GM20000 (cell line): ENCODE data around the gene JARID2.
"Not testable (repeated sequence)": the region's sequence is repeated elsewhere in the genome, so short reads cannot be mapped to it uniquely, and the experiment has no call there.

Experiments
- DNase-seq: peaks from one replicate; pipeline ENCODE4 v3.0.0; 2012; ENCODE audit warnings: low spot score
- TF ChIP-seq, protein P1 (sequence below): IDR thresholded peaks from 2 replicates; pipeline ENCODE4 v1.5.1; 2012; ENCODE audit warnings: mild to moderate bottlenecking, control low read depth; ENCODE audit errors: extremely low read depth, missing control alignments

JARID2 gene

DNA sequence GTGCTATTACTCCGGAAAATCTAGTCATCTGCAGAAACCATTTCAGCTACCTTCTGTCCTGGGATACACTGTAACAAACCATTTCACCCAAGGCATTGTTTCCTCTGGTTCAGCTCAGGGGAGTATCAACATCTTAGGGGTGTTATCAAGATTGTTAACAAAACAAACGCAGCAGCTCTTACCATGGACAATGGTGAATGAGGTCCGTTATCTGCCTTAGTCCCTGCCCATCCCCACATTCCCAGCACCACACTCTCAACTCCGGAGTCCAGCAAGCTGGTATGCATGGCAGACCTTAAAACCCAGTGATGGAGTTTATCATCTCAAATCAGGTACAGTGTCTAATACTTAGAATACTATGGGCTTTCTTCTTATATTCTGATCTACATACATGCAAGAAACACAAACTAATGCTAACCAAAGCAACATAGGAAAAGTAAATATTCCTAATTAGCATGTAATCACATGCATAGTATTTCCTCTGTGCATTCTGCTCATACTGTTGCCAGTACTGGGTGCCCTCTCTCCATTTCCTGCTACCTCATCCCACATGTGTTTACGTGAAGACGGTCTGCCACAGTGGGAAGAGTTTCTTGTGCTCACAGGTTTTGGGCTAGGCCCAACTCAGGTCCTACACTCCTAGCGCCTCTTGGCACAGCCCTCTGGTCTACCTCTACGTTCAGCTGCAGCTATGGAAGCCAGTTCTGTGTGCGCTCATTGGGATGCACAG is 293.1 kb downstream of the JARID2 start:
- TF ChIP-seq, protein P1, sequence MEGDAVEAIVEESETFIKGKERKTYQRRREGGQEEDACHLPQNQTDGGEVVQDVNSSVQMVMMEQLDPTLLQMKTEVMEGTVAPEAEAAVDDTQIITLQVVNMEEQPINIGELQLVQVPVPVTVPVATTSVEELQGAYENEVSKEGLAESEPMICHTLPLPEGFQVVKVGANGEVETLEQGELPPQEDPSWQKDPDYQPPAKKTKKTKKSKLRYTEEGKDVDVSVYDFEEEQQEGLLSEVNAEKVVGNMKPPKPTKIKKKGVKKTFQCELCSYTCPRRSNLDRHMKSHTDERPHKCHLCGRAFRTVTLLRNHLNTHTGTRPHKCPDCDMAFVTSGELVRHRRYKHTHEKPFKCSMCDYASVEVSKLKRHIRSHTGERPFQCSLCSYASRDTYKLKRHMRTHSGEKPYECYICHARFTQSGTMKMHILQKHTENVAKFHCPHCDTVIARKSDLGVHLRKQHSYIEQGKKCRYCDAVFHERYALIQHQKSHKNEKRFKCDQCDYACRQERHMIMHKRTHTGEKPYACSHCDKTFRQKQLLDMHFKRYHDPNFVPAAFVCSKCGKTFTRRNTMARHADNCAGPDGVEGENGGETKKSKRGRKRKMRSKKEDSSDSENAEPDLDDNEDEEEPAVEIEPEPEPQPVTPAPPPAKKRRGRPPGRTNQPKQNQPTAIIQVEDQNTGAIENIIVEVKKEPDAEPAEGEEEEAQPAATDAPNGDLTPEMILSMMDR = no peak
- no peak for DNase-seq

DNA sequence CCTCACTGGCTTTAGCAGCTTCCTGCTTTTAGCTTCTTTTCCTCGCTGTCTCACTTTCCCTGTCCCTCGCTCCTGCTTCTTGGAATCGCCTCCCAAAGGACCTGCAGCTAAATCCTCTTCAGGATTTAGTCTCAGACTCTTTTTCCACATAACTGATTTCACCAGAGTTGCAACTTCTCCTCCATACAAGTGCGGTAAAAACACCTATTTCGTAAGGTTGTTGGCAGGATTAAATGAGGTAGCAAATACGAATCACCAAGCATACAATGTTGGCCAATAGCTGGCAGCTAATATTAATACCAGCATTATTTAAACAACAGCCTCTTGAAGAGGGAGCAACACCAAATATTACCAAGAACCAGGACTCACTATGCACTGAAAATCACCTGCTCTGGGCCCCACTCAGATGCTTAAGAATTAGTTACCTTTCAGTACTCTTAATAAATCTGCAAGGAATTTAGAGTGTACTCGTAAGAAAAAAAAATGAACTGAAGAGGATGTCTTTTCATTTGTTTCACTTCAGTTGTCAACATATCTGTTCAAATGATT is 293.9 kb downstream of the JARID2 start:
- TF ChIP-seq, protein P1 = no peak
- no peak for DNase-seq

DNA sequence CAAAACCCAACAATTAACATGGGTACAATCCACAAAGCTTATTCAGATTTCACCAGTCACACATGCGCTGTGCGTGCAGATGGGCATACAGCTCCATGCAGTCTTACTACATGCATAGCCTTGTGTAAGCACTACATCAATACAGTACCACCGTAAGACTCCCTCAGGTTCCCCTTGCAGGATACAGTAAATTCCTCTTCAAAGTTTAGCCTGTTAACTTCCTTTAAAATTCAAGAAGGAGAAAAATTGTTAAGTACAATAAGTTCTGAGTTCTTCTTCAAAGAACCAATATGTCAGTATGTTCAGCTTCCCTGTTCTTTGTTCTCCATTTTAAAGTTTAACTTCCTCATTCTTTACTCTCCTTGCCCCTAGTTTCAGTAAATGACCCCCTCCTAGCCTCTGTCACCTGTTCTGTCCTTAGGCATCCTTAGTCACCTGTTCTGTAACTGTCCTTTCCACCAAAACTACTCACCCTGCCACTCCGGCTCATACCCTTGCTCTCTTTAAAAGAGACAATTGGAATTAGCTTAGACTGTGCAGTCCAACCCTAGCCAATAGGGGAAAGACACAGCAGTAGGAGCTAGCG is 297.6 kb downstream of the JARID2 start:
- not testable (repeated sequence) for DNase-seq

DNA sequence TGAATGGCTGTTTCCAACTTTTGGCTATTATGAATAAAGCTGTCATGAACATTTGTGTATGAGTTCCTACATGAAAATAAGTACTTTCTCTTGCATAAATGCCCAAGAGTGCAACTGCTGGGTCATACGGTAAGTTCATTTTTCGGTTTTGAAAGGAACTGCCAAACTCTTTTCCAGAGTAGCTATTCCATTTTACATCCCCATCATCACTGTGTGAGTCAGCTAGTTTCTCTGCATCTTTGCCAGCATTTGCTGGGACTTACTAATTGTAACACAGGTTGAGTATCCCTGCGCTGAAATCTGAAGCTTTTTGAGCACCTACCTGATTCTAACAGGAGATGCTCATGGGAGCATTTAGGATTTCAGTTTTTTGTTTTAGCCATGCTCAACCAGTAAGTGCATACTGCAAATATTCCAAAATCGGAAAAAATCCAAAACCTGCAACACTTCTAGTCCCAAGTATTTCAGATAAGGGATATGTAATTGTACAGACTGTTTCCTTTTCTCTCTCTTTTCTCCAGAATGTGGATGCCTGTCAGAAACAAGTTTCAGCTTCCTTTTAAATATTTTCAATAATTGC is 298.5 kb downstream of the JARID2 start:
- TF ChIP-seq, protein P1 = no peak
- no peak for DNase-seq

DNA sequence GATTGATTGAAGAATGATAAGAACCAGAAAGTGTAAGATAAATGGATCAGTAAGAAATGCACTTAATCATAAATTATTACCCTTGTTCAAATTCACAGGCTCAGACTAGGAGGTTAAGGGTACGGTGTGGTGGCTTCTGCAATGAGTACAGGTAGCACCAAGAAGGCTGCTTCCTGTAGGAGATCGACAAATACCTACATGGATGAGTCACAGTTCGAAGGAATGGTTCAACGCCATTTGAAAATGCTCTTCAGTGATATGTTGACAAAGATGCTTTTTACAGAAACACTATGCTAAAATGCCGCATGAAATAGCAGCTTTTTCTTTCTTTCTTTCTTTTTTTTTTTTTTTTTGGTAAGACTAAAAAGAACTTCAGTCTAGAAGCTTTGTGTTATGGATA is 300.7 kb downstream of the JARID2 start:
- DNase-seq = no peak

DNA sequence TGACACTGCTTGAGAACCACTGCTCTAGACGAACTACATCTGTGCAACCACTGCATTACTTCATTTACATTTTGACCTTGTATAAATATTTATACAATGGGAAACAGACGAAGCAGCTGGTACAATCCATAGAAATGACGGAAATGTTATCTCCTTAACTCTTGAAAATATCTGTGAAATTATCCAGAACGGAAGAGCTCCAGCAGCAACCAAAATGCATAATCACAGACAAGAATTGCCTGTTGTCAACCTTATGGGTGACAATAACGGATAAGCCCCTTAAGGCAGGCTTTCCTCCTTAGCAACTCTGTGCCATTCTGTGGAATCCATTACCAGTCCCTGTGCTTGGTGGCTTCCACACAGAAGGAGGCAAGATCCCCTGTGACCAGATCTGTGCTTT is 301.5 kb downstream of the JARID2 start:
- TF ChIP-seq, protein P1 = no peak
- no peak for DNase-seq

More for the DNA sequence above, 300.7 kb downstream of the JARID2 start:
- TF ChIP-seq, protein P1 = no peak

DNA sequence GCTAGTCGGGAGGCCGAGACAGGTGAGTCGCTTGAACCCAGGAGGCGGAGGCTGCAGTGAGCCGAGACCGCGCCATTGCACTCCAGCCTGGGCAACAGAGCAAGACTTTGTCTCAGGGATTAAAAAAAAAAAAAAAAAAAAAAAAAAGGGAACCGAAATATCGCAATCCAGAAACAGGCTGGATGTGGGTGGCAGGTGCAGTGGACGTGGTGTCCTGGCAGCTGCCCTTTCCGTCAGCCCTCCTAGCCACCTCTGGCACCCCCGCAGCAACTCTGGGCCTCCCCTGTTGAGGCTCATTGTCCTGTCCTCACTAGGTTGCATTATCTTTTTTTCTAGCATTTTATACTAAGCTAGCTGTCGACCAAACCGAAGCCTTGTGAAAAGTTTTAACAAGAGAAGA is 303.5 kb downstream of the JARID2 start:
- TF ChIP-seq, protein P1 = no peak
- no peak for DNase-seq
